HepG2 (cell line): ENCODE results near the gene SULT6B1. TPM values are rescaled to one million over a fixed set of nuclear protein-coding genes. Genes with fewer than 3 reads are reported as not detected.

Source experiments
- ATAC-seq: fragments of 200-7000 bp; cut with Tn5 transposase; 3 replicates; pipeline ENCODE4 v1.9.1; 2020; ENCODE audit warnings: mild to moderate bottlenecking, moderate library complexity
- BruUV-seq: library from RNA; stranded (reverse); fragments of 400-500 nt; replicated peaks from 2 replicates; lab custom pipeline; 2021; lab: Mats Ljungman, UMichigan
- CTCF ChIA-PET: fragments of 300-600 bp; formaldehyde crosslinking; extraction: SDS; loops from one replicate; lab custom pipeline; 2021; ENCODE audit warnings: low total read pairs, inconsistent platforms, low intra/inter-chr PET ratio; lab: Yijun Ruan, JAX
- POLR2A ChIA-PET: fragments of 350-600 bp; sonication (Branson Sonifier 250); formaldehyde crosslinking; loops from one replicate; lab custom pipeline; 2020; ENCODE audit warnings: antibody characterized with exemption, inconsistent platforms; lab: Yijun Ruan, JAX
- DNase-seq: peaks from one replicate; pipeline ENCODE4 v3.0.0-alpha.2; 2015; ENCODE audit warnings: low spot score
- FAIRE-seq: peaks from 3 replicates; lab custom pipeline; 2011; peaks lifted over from hg19 to GRCh38; lab: Jason Lieb, UNC
- H2AFZ ChIP-seq: one replicate; pipeline ENCODE4 v1.6.1; 2011; ENCODE audit warnings: low read length, inconsistent platforms
- H3K27ac ChIP-seq: fragments of 300-600 bp; 3 replicates; pipeline ENCODE4 v1.8.0; 2011; ENCODE audit warnings: mixed run types, mild to moderate bottlenecking, mixed read lengths, low read length, inconsistent platforms; ENCODE audit not compliant: insufficient read depth; ENCODE audit errors: extremely low read length
- H3K27me3 ChIP-seq, 2 experiments: fragments of 200-600 bp in 1 of 2; 2 replicates in 1 of 2; 3 replicates in 1 of 2; pipeline versions ENCODE4 v1.6.0 to v1.8.0; 2011; ENCODE audit warnings: low read length in 2 of 2, mild to moderate bottlenecking in 2 of 2, moderate library complexity in 2 of 2, inconsistent platforms in 1 of 2; ENCODE audit not compliant: insufficient read depth in 2 of 2, control insufficient read depth in 1 of 2
- H3K36me3 ChIP-seq, 2 experiments: fragments of 200-600 bp in 1 of 2; replicated peaks in 1 of 2; 2 replicates in 1 of 2; 3 replicates in 1 of 2; pipeline versions ENCODE4 v1.5.1 to v1.8.0; 2011; ENCODE audit warnings: low read length in 2 of 2, inconsistent platforms in 1 of 2; ENCODE audit not compliant: insufficient read depth in 2 of 2, control insufficient read depth in 1 of 2
- H3K4me1 ChIP-seq: 2 replicates; pipeline ENCODE4 v1.5.1; 2012; ENCODE audit warnings: low read length, inconsistent platforms; ENCODE audit not compliant: insufficient read depth
- H3K4me2 ChIP-seq: 2 replicates; pipeline ENCODE4 v1.6.0; 2011; ENCODE audit warnings: low read depth, low read length, inconsistent platforms
- H3K4me3 ChIP-seq, 3 experiments: fragments of 200-600 bp in 1 of 3; sonication (generic), shearing (Covaris generic) in 1 of 3; replicated peaks in 1 of 3; 2 replicates each; pipeline ENCODE4 v1.5.1; 2011 to 2016; ENCODE audit warnings: low read length in 3 of 3, inconsistent platforms in 2 of 3, low read depth in 2 of 3, mild to moderate bottlenecking in 2 of 3, control low read depth in 1 of 3, mixed read lengths in 1 of 3; ENCODE audit not compliant: insufficient read depth in 1 of 3
- H3K79me2 ChIP-seq: one replicate; pipeline ENCODE4 v1.6.1; 2011; ENCODE audit warnings: low read length, inconsistent platforms; ENCODE audit not compliant: insufficient read depth
- H3K9ac ChIP-seq: 2 replicates; pipeline ENCODE4 v1.6.0; 2011; ENCODE audit warnings: mild to moderate bottlenecking, low read depth, low read length, inconsistent platforms; ENCODE audit not compliant: insufficient read depth
- H3K9me3 ChIP-seq: 2 replicates; pipeline ENCODE4 v1.5.1; 2012; ENCODE audit warnings: mild to moderate bottlenecking, low read length
- H4K20me1 ChIP-seq: 2 replicates; pipeline ENCODE4 v1.6.0; 2011; ENCODE audit warnings: inconsistent platforms, mild to moderate bottlenecking, low read length, moderate library complexity; ENCODE audit not compliant: insufficient read depth
- ELF3 ChIP-seq: IDR thresholded peaks from 2 replicates; pipeline ENCODE4 v1.6.1; 2016; ENCODE audit warnings: missing genetic modification reagents, missing compliant biosample characterization
- ETV6 ChIP-seq: sonication (generic); formaldehyde crosslinking; conservative IDR thresholded peaks from 2 replicates; pipeline ENCODE4 v1.4.0; 2020; ENCODE audit warnings: missing genetic modification reagents
- HOMEZ ChIP-seq: IDR thresholded peaks from 2 replicates; pipeline ENCODE4 v1.6.1; 2016; ENCODE audit warnings: low read depth
- IKZF1 ChIP-seq: fragments of 450-650 bp; IDR thresholded peaks from 2 replicates; pipeline ENCODE4 v1.7.1; 2016
- LCORL ChIP-seq, 2 experiments: fragments of 450-650 bp in 1 of 2; sonication (generic) in 1 of 2; formaldehyde crosslinking in 1 of 2; IDR thresholded peaks; 2 replicates each; pipeline versions ENCODE4 v1.5.0 to v1.6.1; 2017 to 2020; ENCODE audit warnings: antibody characterized with exemption in 1 of 2, missing genetic modification reagents in 1 of 2
- NFAT5 ChIP-seq: sonication (generic); formaldehyde crosslinking; IDR thresholded peaks from 2 replicates; pipeline ENCODE4 v1.4.0; 2020; ENCODE audit warnings: missing genetic modification reagents
- POLR2G ChIP-seq: fragments of 200-400 bp; formaldehyde crosslinking; IDR thresholded peaks from 2 replicates; pipeline ENCODE4 v1.6.1; 2018; ENCODE audit warnings: mild to moderate bottlenecking, low read depth, low read length, moderate library complexity
- ZBTB49 ChIP-seq: sonication (generic); formaldehyde crosslinking; IDR thresholded peaks from 2 replicates; pipeline ENCODE4 v1.4.0; 2020; ENCODE audit warnings: missing genetic modification reagents, borderline replicate concordance
- ZNF800 ChIP-seq: sonication (generic); formaldehyde crosslinking; IDR thresholded peaks from 2 replicates; pipeline ENCODE4 v1.4.0; 2020; ENCODE audit warnings: missing genetic modification reagents
- WGBS: methylation state at CpG from one replicate; pipeline ENCODE4 v1.1.6; 2017; ENCODE audit warnings: low lambda C conversion rate; 5-methylcytosine and 5-hydroxymethylcytosine counted together
- in situ Hi-C: cut with HindIII; loops from 2 replicates; pipeline ENCODE4 v1.10.0; 2017; ENCODE audit warnings: low pct_unique_long_range_greater_than_20kb; ENCODE audit not compliant: extremely low pct_ligation_motif_present
- intact Hi-C: fragments of 100-400 bp; cut with micrococcal nuclease; formaldehyde crosslinking; loops from one replicate; pipeline ENCODE4 v1.10.0; 2022; ENCODE audit not compliant: unreplicated experiment
- polyA plus RNA-seq, 8 experiments: library from polyadenylated mRNA; depleted of rRNA in 3 of 8; stranded (reverse) in 7 of 8; unstranded in 1 of 8; fragments of >200 nt; fragmentation: Illumina TruSeq in 4 of 8; extraction: Trizol in 4 of 8; gene quantifications; 2 replicates each; pipeline versions ENCODE4 v1.2.1 to v1.2.3, GENCODE V29; 2011 to 2016; ENCODE audit warnings: low read depth in 4 of 8, missing spikeins in 1 of 8, mixed read lengths in 1 of 8; ENCODE audit not compliant: insufficient read depth in 1 of 8
- total RNA-seq, 5 experiments: library from RNA; depleted of rRNA; stranded (reverse); fragments of >200 nt; fragmentation: Illumina TruSeq; extraction: Trizol; gene quantifications; 2 replicates each; pipeline ENCODE4 v1.2.3, GENCODE V29; 2016; ENCODE audit warnings: low read depth in 1 of 5

Gene SULT6B1
- total and polyA plus RNA-seq, 2 of the 13 experiments (the other 11 are each of a cell fraction or from before 2014, with no cell fraction given), result not detected

GRCh38 chr2:37181726-37182684 lies 6.5 kb downstream of the SULT6B1 start (continued):
- TF ChIP-seq IKZF1 (no peak), ZNF800 (no peak)
- TF ChIP-seq, all 625 proteins: peak for 2

- in situ Hi-C loops, result no loop called here
- no peak overlapping the region for H3K27ac ChIP-seq
- no peak overlapping the region for H3K4me2 ChIP-seq
- DNase-seq (no peak), ATAC-seq (no peak)
- intact Hi-C loops, result no loop called here
- H2AFZ ChIP-seq, result no peak overlapping the region
- peaks cover 7% of the 10 kb centered on the region for H3K4me1 ChIP-seq
- POLR2A ChIA-PET, result no interaction called here
- no peak overlapping the region for H3K9ac ChIP-seq
- 71% methylated on average over 5 of the region's 5 CpGs for WGBS
- no peak for TF ChIP-seq ZBTB49 (CRISPR knock-in tag)
- no peak for TF ChIP-seq HOMEZ (CRISPR knock-in tag)
- TF ChIP-seq POLR2G, result no peak
- TF ChIP-seq NFAT5, result no peak
- TF ChIP-seq ETV6 (CRISPR knock-in tag), result no peak
- no peak for TF ChIP-seq ELF3 (CRISPR knock-in tag)
- no peak for TF ChIP-seq LCORL (IDR thresholded peaks at IDR 0.05)
- TF ChIP-seq LCORL (CRISPR knock-in tag; IDR thresholded peaks at IDR 0.05), result no peak
- TF ChIP-seq, all 625 proteins: peak for 0
- no peak for FAIRE-seq
- CTCF ChIA-PET, result no interaction called here
- no TSS peak for BruUV-seq
- Histone ChIP-seq H3K79me2 (no peaks in the 10 kb centered on the region), H3K36me3 (no peaks in the 10 kb centered on the region), H3K9me3 (no peaks in the 10 kb centered on the region), H4K20me1 (no peaks in the 10 kb centered on the region), H3K27me3 (peaks cover under 1 to 6% of the 10 kb centered on the region in 2 experiments; a peak in 3 of 5 replicates), H3K4me3 (no peak overlapping the region)
These were observed 7.8 kb downstream of the SULT6B1 start for GRCh38 chr2:37180640-37181039.
